Ishikawa (cell line): Measurements from ENCODE around the gene MLXIP.

Experiments
- CEBPB ChIP-seq: IDR thresholded peaks from 2 replicates; pipeline ENCODE4 v1.6.1; 2012
- CREB1 ChIP-seq: IDR thresholded peaks from 2 replicates; pipeline ENCODE4 v1.6.1; 2012; ENCODE audit warnings: low read depth
- EGR1 ChIP-seq: IDR thresholded peaks from 2 replicates; pipeline ENCODE4 v1.6.1; 2012
- EP300 ChIP-seq: IDR thresholded peaks from 2 replicates; pipeline ENCODE4 v1.6.1; 2012; ENCODE audit warnings: borderline replicate concordance
- FOXM1 ChIP-seq: IDR thresholded peaks from 2 replicates; pipeline ENCODE4 v1.6.1; 2012; ENCODE audit warnings: low read depth, borderline replicate concordance
- MAX ChIP-seq: IDR thresholded peaks from 2 replicates; pipeline ENCODE4 v1.6.1; 2012
- RAD21 ChIP-seq: IDR thresholded peaks from 2 replicates; pipeline ENCODE4 v1.6.1; 2012; ENCODE audit warnings: low read depth
- TAF1 ChIP-seq: IDR thresholded peaks from 2 replicates; pipeline ENCODE4 v1.6.1; 2012; ENCODE audit warnings: low read depth, mild to moderate bottlenecking
- TCF12 ChIP-seq: IDR thresholded peaks from 2 replicates; pipeline ENCODE4 v1.6.1; 2012; ENCODE audit warnings: low read depth
- TEAD4 ChIP-seq: IDR thresholded peaks from 2 replicates; pipeline ENCODE4 v1.6.1; 2012
- YY1 ChIP-seq: IDR thresholded peaks from 2 replicates; pipeline ENCODE4 v1.6.1; 2012; ENCODE audit warnings: low read depth
- ZBTB7A ChIP-seq: IDR thresholded peaks from 2 replicates; pipeline ENCODE4 v1.6.1; 2012; ENCODE audit warnings: low read depth
- TF ChIP-seq, protein P1 (sequence below): IDR thresholded peaks from 2 replicates; pipeline ENCODE4 v1.6.1; 2012; ENCODE audit warnings: low read depth, mild to moderate bottlenecking

GRCh38 chr12:122168492-122168891, 89.9 kb downstream of the MLXIP start:
- TF ChIP-seq, protein P1, sequence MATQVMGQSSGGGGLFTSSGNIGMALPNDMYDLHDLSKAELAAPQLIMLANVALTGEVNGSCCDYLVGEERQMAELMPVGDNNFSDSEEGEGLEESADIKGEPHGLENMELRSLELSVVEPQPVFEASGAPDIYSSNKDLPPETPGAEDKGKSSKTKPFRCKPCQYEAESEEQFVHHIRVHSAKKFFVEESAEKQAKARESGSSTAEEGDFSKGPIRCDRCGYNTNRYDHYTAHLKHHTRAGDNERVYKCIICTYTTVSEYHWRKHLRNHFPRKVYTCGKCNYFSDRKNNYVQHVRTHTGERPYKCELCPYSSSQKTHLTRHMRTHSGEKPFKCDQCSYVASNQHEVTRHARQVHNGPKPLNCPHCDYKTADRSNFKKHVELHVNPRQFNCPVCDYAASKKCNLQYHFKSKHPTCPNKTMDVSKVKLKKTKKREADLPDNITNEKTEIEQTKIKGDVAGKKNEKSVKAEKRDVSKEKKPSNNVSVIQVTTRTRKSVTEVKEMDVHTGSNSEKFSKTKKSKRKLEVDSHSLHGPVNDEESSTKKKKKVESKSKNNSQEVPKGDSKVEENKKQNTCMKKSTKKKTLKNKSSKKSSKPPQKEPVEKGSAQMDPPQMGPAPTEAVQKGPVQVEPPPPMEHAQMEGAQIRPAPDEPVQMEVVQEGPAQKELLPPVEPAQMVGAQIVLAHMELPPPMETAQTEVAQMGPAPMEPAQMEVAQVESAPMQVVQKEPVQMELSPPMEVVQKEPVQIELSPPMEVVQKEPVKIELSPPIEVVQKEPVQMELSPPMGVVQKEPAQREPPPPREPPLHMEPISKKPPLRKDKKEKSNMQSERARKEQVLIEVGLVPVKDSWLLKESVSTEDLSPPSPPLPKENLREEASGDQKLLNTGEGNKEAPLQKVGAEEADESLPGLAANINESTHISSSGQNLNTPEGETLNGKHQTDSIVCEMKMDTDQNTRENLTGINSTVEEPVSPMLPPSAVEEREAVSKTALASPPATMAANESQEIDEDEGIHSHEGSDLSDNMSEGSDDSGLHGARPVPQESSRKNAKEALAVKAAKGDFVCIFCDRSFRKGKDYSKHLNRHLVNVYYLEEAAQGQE = no peak
- no peak for TF ChIP-seq YY1
- TF ChIP-seq MAX = no peak
- no peak for TF ChIP-seq TEAD4
- no peak for TF ChIP-seq TCF12
- TF ChIP-seq ZBTB7A = no peak
- TF ChIP-seq CEBPB = no peak
- TF ChIP-seq RAD21 = no peak
- no peak for TF ChIP-seq TAF1
- TF ChIP-seq EGR1 = no peak
- no peak for TF ChIP-seq CREB1
- no peak for TF ChIP-seq EP300
- TF ChIP-seq FOXM1 = no peak
